ENCODE results near the gene DSCAML1.

The DSCAML1 gene

DNA sequence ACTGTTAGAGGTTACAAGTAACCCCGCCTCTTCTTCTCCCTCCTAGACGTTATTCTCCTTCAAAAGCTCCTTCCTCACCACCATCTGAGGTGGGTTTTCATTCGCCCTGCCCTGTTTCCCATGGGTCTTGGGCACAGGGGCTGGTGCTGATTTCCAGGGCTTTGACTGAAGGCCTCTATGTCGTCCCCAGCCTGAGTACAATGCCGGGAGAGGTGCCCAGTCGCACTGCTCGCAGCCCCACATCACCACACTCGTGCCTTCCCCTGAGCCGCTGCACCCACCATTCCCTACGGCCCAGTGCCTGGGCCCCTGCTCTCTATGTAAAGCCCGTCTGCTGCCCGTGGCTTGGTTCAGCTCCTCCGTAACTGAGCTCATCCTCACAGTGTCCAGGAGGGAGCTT is 169.8 kb downstream of the DSCAML1 start:
- H3K4me1 ChIP-seq = no peaks in the 10 kb centered on the region
- TF ChIP-seq CTCF (IDR thresholded peaks at IDR 0.05) = no peak
- H3K27me3 ChIP-seq = peaks cover 0 to 4% of the 10 kb centered on the region in 2 donors
- H3K36me3 ChIP-seq = no peaks in the 10 kb centered on the region
- H3K9me3 ChIP-seq = peaks cover 0 to 4% (median 0%) of the 10 kb centered on the region in 3 donors
- no peak overlapping the region for H3K27ac ChIP-seq
- DNase-seq = no peak
- intact Hi-C loops (cut with DNase I; ENCODE audit: low total_unique reads) = no loop called here
- no peak overlapping the region for H3K4me3 ChIP-seq

DNA sequence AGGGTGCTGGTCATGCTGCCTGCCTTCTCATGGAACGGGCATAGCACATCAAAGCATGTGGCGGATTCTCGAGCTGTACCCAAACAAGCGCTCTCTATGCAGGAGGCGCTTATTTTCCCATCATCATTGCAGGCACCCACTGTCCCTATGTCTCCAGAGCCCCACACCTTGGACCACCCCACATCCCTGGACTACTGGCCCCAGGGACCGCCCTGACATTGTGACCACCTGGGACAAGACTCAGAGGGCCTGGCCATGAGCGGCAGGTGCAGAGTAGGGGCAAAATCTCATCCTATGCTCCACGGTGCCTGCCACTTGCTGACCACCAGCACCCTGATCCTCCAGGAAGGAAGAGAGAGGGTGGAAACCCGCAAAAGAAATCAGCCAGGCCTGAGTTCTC is 170.4 kb downstream of the DSCAML1 start:
- no peak for DNase-seq
- no peak for TF ChIP-seq CTCF (IDR thresholded peaks at IDR 0.05)
- H3K9me3 ChIP-seq = peaks cover 0 to 11% (median 0%) of the 10 kb centered on the region in 3 donors
- H3K27ac ChIP-seq = no peak overlapping the region
- H3K36me3 ChIP-seq = no peaks in the 10 kb centered on the region
- no peak overlapping the region for H3K4me3 ChIP-seq
- intact Hi-C loops (cut with DNase I; ENCODE audit: low total_unique reads) = no loop called here
- peaks cover 0 to 4% of the 10 kb centered on the region in 2 donors for H3K27me3 ChIP-seq
- H3K4me1 ChIP-seq = no peaks in the 10 kb centered on the region

GRCh38 chr11:117625237-117625636 is 171.8 kb downstream of the DSCAML1 start:
- H3K27ac ChIP-seq = no peak overlapping the region
- intact Hi-C loops (cut with DNase I; ENCODE audit: low total_unique reads) = no loop called here

DNA sequence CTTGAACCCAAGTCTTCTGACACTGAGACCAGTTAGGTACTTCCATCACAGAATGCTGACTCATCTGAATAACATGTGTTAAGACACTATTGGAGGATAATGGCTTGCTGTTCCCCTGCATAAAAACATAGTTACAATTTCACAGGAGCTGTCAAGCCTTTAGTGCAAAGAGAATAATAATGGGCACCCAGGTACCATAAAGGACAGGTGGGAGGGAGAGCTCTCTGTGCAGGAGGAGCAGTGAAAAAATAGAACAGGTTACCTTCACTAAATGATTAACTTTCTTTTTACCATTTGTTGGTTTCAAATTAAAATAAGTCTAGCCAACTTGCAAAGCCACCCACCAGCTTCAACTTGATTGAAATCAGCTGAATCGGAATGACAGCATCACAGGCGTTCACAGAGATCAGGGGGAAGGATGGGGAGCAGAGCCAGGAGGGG is 173.2 kb downstream of the DSCAML1 start:
- Histone ChIP-seq H3K9me3 (peaks cover 0 to 15% (median 0%) of the 10 kb centered on the region in 3 donors), H3K4me3 (no peak overlapping the region), H3K27me3 (peaks cover 0 to 7% of the 10 kb centered on the region in 2 donors), H3K36me3 (no peaks in the 10 kb centered on the region), H3K27ac (no peak overlapping the region), H3K4me1 (no peaks in the 10 kb centered on the region)
- intact Hi-C loops (cut with DNase I; ENCODE audit: low total_unique reads) = no loop called here
- no peak for TF ChIP-seq CTCF (IDR thresholded peaks at IDR 0.05)
- DNase-seq = no peak

More at GRCh38 chr11:117625237-117625636, 171.8 kb downstream of the DSCAML1 start:
- Histone ChIP-seq H3K27me3 (peaks cover 0 to 4% of the 10 kb centered on the region in 2 donors), H3K4me3 (no peak overlapping the region), H3K9me3 (peaks cover 0 to 15% (median 0%) of the 10 kb centered on the region in 3 donors), H3K36me3 (no peaks in the 10 kb centered on the region), H3K4me1 (no peaks in the 10 kb centered on the region)
- DNase-seq = no peak
- TF ChIP-seq CTCF (IDR thresholded peaks at IDR 0.05) = no peak

DNA sequence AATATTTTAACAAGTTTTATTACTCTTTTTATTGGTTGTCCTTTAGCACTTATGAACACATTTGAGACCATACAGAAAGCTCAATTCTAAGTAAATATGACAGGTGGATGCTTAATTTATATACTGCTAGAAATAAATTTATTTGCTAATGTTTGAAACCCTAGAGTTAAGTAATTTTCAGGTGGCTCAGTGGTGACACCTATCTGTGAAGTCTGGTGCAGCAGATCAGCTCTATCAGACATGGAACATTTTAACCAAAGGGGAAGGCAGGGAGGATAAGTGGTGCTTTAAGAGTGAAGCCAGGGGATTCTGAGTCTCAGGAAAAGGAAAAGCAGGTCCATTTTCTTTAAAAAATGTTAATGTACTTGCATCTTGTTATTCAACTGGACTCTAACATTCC is 175.8 kb downstream of the DSCAML1 start:
- Histone ChIP-seq H3K9me3 (peaks cover 0 to 15% (median 0%) of the 10 kb centered on the region in 3 donors), H3K27ac (no peak overlapping the region), H3K27me3 (peaks cover 0 to 7% of the 10 kb centered on the region in 2 donors), H3K36me3 (no peaks in the 10 kb centered on the region), H3K4me3 (no peak overlapping the region), H3K4me1 (no peaks in the 10 kb centered on the region)
- intact Hi-C loops (cut with DNase I; ENCODE audit: low total_unique reads) = no loop called here
- no peak for DNase-seq
- TF ChIP-seq CTCF (IDR thresholded peaks at IDR 0.05) = no peak

- H3K27me3 ChIP-seq = peaks cover 0 to 4% of the 10 kb centered on the region in 2 donors
- DNase-seq = no peak
- no peaks in the 10 kb centered on the region for H3K36me3 ChIP-seq
- no peak overlapping the region for H3K4me3 ChIP-seq
- intact Hi-C loops (cut with DNase I; ENCODE audit: low total_unique reads) = no loop called here
- no peaks in the 10 kb centered on the region for H3K4me1 ChIP-seq
- H3K27ac ChIP-seq = no peak overlapping the region
- peaks cover 0 to 15% (median 0%) of the 10 kb centered on the region in 3 donors for H3K9me3 ChIP-seq
- TF ChIP-seq CTCF (IDR thresholded peaks at IDR 0.05) = no peak
These were observed 176.4 kb downstream of the DSCAML1 start for GRCh38 chr11:117620659-117621058.
